ENCODE measurements around the gene SPHK1.

SPHK1 gene

DNA sequence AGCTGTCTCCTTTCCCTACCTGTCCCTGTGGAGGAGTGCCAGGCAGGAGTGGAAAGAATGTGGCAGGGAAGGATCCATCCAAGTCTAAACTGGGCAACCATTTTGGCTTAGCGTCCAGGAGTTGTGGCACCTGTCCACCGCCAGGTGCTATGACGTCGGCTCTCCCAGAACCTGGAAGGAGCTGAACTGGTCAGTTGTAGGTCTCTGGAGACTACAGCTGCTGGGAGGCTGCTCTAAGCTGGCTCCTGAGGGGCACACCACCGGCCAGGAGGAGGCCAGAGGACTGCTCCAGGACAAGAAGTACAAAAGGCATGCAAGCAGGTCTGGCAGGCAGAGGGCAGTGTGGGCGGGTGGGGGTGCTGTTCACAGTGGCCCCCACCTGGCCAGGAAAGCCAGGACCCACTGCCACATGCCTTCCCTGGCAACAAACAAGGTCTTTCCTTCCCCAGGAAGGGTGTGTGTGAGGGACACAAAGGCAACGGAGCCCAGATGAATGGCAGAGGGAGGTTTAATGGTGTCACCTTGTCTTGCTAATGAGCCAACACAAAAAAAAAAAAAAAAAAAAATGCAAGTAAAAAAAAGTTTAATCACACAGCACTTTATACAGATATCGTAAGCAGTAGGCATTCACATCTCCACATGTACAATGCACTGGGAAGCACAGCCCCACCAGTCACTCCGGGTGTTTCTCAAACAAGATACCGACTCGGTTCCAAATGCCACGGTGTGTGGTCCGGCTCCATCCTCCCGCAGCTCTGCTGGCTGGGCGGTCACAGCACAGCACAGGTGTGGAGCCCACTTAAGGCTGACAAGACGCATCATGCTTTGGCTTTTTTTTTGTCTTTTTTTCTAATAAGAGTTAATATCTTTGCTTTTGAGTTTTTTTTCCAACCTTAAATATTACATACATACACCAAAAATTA is 4.8 kb downstream of the SPHK1 start:
- no peak overlapping the region for H3K4me3 ChIP-seq (ENCODE audit: low read depth in 1 of 2, low read length in 2 of 2)
- H3K27me3 ChIP-seq (ENCODE audit: low read depth, low read length), result no peaks in the 10 kb centered on the region
- peaks cover 13 to 39% of the 10 kb centered on the region in 2 donors for H3K36me3 ChIP-seq (ENCODE audit: control insufficient read depth in 1 of 2, insufficient read depth in 2 of 2, low read length in 2 of 2)
- H3K4me1 ChIP-seq (ENCODE audit: control insufficient read depth in 1 of 2, insufficient read depth in 2 of 2, low read length in 2 of 2), result peaks cover 0 to 13% of the 10 kb centered on the region in 2 donors
- no peak overlapping the region for H3K27ac ChIP-seq (ENCODE audit: low read length)
- no peaks in the 10 kb centered on the region for H3K9me3 ChIP-seq (ENCODE audit: control insufficient read depth in 1 of 2, low read length in 2 of 2)

DNA sequence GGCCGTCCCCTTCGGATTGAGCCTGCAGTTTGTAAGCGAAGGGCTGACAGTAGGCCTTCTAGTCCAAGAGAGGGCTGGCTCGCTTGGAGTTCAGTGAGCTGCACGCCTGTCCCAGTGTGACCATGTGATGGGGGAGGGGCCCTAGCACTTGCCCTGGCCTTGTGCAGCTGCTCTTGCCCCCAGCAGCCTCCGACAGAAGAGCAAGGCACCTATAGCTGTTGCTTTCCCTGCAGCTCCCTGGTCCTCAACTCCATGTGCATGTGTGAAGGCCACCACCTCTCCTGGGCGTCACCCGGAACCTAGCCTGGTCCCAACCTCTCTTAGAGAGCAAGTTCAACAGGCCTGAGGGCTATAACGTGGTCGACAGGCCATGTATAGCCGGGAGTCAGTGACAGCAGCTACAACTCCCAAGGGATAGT is 5.6 kb downstream of the SPHK1 start:
- no peaks in the 10 kb centered on the region for H3K27me3 ChIP-seq (ENCODE audit: low read depth, low read length)
- H3K4me1 ChIP-seq (ENCODE audit: control insufficient read depth in 1 of 2, insufficient read depth in 2 of 2, low read length in 2 of 2), result peaks cover 0 to 13% of the 10 kb centered on the region in 2 donors
- peaks cover 13 to 40% of the 10 kb centered on the region in 2 donors for H3K36me3 ChIP-seq (ENCODE audit: control insufficient read depth in 1 of 2, insufficient read depth in 2 of 2, low read length in 2 of 2)
- H3K4me3 ChIP-seq (ENCODE audit: low read depth in 1 of 2, low read length in 2 of 2), result no peak overlapping the region
- no peak overlapping the region for H3K27ac ChIP-seq (ENCODE audit: low read length)
- no peaks in the 10 kb centered on the region for H3K9me3 ChIP-seq (ENCODE audit: control insufficient read depth in 1 of 2, low read length in 2 of 2)

DNA sequence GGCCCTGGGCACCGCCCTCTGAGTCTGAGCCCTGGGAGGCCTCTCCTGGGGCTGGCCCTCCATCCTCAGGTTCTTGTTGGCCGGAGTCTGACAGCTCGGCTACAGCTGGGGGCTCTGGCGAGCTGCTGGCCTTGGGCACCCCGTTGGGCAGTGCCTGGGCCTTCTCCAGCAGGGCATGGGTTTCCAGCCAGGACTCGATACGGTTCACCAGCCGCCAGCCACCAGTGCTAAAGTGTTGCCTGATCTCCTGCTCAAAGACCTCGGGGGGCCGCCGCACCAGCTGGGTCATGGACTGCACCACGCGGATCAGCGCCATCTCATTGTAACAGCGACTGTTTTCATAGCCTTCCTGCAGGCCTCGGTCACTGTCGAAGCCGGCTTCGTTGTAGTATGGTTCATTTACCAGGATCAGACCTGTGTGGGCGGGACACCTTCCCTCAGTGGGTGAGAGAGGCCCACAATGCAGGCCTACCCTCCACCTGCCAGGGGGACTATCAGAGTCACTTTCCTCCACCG is 6.8 kb downstream of the SPHK1 start:
- H3K27me3 ChIP-seq (ENCODE audit: low read depth, low read length), result no peaks in the 10 kb centered on the region
- no peak overlapping the region for H3K4me3 ChIP-seq (ENCODE audit: low read depth in 1 of 2, low read length in 2 of 2)
- H3K4me1 ChIP-seq (ENCODE audit: control insufficient read depth in 1 of 2, insufficient read depth in 2 of 2, low read length in 2 of 2), result peaks cover 0 to 5% of the 10 kb centered on the region in 2 donors
- H3K9me3 ChIP-seq (ENCODE audit: control insufficient read depth in 1 of 2, low read length in 2 of 2), result no peaks in the 10 kb centered on the region
- peaks cover 17 to 45% of the 10 kb centered on the region in 2 donors for H3K36me3 ChIP-seq (ENCODE audit: control insufficient read depth in 1 of 2, insufficient read depth in 2 of 2, low read length in 2 of 2)
- no peak overlapping the region for H3K27ac ChIP-seq (ENCODE audit: low read length)

DNA sequence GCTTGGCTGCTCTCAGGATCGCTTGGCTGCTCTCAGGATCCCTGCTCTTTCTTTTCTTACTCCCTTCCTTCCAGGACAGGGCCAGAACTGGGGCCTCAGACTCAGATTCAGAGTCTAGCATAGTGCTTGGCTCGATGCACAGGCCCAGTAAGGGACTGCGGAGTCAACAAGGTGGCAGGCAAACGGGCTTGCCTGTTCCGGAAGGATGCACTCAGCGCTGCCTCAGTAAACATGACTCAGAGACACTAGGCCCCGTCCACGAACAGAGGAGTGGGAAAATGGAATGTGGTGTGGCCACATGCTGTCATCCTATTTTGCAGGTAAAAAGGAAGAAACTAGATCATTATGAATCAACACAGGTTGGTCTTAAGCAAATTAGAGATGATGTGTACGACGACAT is 9.8 kb downstream of the SPHK1 start:
- peaks cover 28 to 63% of the 10 kb centered on the region in 2 donors for H3K36me3 ChIP-seq (ENCODE audit: control insufficient read depth in 1 of 2, insufficient read depth in 2 of 2, low read length in 2 of 2)
- no peak overlapping the region for H3K27ac ChIP-seq (ENCODE audit: low read length)
- no peak overlapping the region for H3K4me3 ChIP-seq (ENCODE audit: low read depth in 1 of 2, low read length in 2 of 2)
- H3K27me3 ChIP-seq (ENCODE audit: low read depth, low read length), result no peaks in the 10 kb centered on the region
- H3K9me3 ChIP-seq (ENCODE audit: control insufficient read depth in 1 of 2, low read length in 2 of 2), result no peaks in the 10 kb centered on the region
- peaks cover 0 to 4% of the 10 kb centered on the region in 2 donors for H3K4me1 ChIP-seq (ENCODE audit: control insufficient read depth in 1 of 2, insufficient read depth in 2 of 2, low read length in 2 of 2)

DNA sequence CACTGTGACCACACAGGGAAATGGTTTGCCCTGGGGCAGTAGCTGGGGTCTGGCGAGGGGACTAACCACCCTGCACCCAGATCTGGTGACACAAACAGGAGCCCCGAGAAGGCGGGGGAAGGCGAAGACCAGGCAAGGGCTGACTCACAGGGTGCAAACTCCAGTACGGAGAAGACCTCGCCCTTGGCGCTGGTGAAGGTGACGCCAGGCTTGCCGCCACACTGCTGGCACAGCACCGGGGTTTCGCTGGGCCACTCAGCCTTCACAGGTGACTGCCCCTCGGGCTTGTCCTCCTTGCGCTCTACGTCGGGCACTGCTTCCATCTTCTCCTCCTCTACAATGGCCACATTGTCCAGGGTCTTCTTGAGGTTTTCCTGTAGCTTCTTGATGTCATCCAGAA is 11.6 kb downstream of the SPHK1 start:
- peaks cover 0 to 4% of the 10 kb centered on the region in 2 donors for H3K4me1 ChIP-seq (ENCODE audit: control insufficient read depth in 1 of 2, insufficient read depth in 2 of 2, low read length in 2 of 2)
- no peaks in the 10 kb centered on the region for H3K9me3 ChIP-seq (ENCODE audit: control insufficient read depth in 1 of 2, low read length in 2 of 2)
- no peaks in the 10 kb centered on the region for H3K27me3 ChIP-seq (ENCODE audit: low read depth, low read length)
- no peak overlapping the region for H3K27ac ChIP-seq (ENCODE audit: low read length)
- no peak overlapping the region for H3K4me3 ChIP-seq (ENCODE audit: low read depth in 1 of 2, low read length in 2 of 2)
- H3K36me3 ChIP-seq (ENCODE audit: control insufficient read depth in 1 of 2, insufficient read depth in 2 of 2, low read length in 2 of 2), result peaks cover 44 to 72% of the 10 kb centered on the region in 2 donors

DNA sequence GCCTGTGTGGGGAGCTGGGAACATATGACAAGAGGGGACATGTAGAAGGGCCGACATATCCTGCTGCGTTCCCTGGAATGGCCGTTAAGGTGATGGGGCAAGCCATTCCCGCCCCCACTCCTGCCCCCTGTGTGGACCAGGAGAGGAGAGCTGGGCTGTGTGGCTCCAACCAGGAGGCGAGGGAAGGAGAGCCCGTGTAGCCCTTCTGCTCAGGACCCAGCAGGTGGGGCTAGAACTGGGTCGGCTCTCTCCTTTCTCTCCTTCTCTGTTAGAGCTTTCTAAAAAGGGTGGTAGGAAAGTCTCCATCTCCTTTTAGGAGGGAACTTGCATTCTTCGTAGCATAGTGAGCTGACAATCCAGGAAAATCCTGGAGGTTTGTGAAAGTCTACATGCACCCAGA is 12.8 kb downstream of the SPHK1 start:
- Histone ChIP-seq H3K9me3 (ENCODE audit: control insufficient read depth in 1 of 2, low read length in 2 of 2) (no peaks in the 10 kb centered on the region), H3K27me3 (ENCODE audit: low read depth, low read length) (no peaks in the 10 kb centered on the region), H3K36me3 (ENCODE audit: control insufficient read depth in 1 of 2, insufficient read depth in 2 of 2, low read length in 2 of 2) (peaks cover 43 to 70% of the 10 kb centered on the region in 2 donors), H3K4me3 (ENCODE audit: low read depth in 1 of 2, low read length in 2 of 2) (no peak overlapping the region), H3K27ac (ENCODE audit: low read length) (no peak overlapping the region), H3K4me1 (ENCODE audit: control insufficient read depth in 1 of 2, insufficient read depth in 2 of 2, low read length in 2 of 2) (peaks cover 0 to 4% of the 10 kb centered on the region in 2 donors)

DNA sequence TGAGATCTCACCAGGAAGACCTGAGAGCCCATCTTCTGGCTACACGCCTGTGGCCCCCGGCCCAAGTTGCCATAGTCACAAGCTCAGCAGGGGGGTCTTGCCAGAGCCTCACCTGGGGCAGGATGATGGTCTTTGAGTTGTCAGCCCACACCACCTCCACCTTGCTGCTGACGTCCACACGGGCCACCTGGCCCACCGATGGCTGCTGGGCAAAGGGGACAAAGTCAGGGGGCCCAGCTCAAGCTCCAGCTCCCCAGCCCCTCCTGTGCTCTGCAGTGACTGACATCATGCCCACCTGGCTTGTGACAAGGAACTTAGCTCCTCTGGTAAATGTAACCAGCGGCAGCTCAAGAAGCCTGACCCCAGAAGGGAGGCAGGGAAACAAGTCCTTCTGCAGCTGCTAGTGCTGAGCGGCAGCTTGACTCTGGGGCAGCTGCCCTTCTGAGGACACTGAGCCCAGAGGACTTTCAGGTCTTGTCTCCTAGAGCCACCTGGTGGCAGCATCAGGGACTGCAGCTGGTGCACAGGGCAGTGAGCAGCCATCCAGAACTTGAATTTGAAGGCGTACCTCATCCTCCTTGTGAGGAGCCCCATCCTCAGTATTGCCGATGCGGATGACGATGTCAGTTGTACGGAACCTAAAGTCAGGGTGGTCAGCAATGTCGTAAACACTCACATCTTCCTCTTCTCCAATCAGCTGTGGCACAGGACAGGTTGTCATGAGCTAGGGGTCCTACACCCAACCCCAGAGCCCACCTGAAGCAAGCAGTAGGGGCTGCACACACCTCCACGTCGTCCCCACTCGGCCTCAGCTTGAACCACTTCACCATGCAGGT is 13.5 kb downstream of the SPHK1 start:
- Histone ChIP-seq H3K27me3 (ENCODE audit: low read depth, low read length) (no peaks in the 10 kb centered on the region), H3K36me3 (ENCODE audit: control insufficient read depth in 1 of 2, insufficient read depth in 2 of 2, low read length in 2 of 2) (peaks cover 46 to 76% of the 10 kb centered on the region in 2 donors), H3K9me3 (ENCODE audit: control insufficient read depth in 1 of 2, low read length in 2 of 2) (no peaks in the 10 kb centered on the region), H3K27ac (ENCODE audit: low read length) (no peak overlapping the region), H3K4me3 (ENCODE audit: low read depth in 1 of 2, low read length in 2 of 2) (no peak overlapping the region), H3K4me1 (ENCODE audit: control insufficient read depth in 1 of 2, insufficient read depth in 2 of 2, low read length in 2 of 2) (peaks cover 0 to 4% of the 10 kb centered on the region in 2 donors)

DNA sequence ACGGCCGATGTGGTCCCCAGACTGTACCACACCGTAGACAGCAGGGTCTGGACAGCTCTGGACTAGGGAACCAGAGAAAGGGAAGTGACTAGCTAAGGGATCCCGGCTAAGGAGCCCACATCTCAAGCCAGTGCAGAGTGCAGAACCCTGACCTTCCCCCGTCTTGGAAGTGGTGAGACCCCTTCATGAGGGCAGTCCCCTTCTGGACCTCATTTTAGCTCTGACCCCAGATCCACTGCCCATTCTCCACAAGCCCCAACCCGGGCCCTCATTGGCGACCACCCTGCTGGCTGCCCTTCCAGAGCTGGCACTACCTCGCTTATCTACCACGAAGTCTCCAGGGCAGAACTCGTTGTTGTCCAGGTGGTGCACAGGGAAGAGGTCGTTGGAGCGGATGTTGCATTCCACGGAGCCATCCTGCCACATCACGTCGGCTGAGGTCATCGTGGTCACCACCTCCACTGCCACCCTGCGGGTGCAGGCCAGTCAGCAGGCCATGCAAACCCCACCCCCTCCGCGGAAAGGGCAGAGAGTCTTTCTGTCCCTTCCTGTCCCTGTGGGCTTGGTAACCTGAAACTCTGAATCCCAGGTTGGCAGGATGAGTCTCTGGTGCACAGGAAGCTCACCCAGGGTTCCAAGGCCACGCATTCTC is 14.2 kb downstream of the SPHK1 start:
- Histone ChIP-seq H3K27me3 (ENCODE audit: low read depth, low read length) (no peaks in the 10 kb centered on the region), H3K4me3 (ENCODE audit: low read depth in 1 of 2, low read length in 2 of 2) (no peak overlapping the region), H3K27ac (ENCODE audit: low read length) (no peak overlapping the region), H3K9me3 (ENCODE audit: control insufficient read depth in 1 of 2, low read length in 2 of 2) (no peaks in the 10 kb centered on the region), H3K36me3 (ENCODE audit: control insufficient read depth in 1 of 2, insufficient read depth in 2 of 2, low read length in 2 of 2) (peaks cover 48 to 74% of the 10 kb centered on the region in 2 donors), H3K4me1 (ENCODE audit: control insufficient read depth in 1 of 2, insufficient read depth in 2 of 2, low read length in 2 of 2) (peaks cover 0 to 4% of the 10 kb centered on the region in 2 donors)

DNA sequence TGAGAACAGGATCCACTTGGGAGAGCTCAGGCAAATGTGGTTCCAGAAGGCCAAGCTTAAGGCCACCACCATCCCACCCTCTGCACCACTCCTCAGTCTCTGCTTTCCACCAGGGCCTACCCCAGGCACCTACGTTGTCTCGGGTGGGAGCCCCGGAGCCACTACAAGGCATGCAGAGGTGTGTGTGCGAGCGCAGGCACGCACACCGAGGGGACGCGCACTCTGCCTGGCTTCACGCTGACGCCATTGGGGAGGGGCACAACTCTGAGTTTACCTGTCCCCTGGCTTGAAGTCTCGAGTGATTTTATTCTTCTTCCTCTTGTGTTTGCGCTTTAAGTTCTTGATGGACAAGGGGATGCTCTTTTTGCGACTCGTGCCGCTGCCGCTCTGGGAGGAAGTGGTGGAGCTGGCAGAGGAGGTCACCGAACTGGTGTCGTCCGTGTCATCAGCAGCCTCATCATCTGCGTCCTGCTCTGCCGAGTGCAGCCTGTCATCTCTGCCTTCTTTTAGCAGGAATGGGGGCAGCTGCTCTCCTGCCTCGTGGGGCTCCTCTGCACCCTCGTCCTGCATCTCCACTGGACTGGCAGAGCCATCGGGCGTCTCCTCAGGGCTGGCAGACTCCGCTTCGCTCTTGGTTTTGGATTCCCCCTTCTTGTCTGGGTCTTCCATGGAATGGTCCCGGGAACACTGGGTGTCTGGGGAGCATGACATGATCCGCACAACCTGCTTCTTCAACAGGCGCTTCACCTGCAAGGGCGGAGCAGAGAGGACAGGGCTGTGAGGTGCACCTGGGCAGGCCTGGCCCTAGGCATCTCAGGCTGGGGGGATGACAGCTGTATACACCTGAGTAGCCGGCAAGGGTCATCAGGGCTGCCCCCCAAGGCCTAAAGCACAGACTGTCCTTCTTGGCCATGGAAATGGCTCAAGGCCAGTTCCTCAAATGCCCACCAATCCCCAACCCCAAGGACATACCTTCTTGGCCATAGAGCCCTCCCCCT is 15.1 kb downstream of the SPHK1 start:
- H3K27ac ChIP-seq (ENCODE audit: low read length), result no peak overlapping the region
- H3K36me3 ChIP-seq (ENCODE audit: control insufficient read depth in 1 of 2, insufficient read depth in 2 of 2, low read length in 2 of 2), result peaks cover 50 to 73% of the 10 kb centered on the region in 2 donors
- no peaks in the 10 kb centered on the region for H3K27me3 ChIP-seq (ENCODE audit: low read depth, low read length)
- H3K4me3 ChIP-seq (ENCODE audit: low read depth in 1 of 2, low read length in 2 of 2), result no peak overlapping the region
- no peaks in the 10 kb centered on the region for H3K9me3 ChIP-seq (ENCODE audit: control insufficient read depth in 1 of 2, low read length in 2 of 2)
- H3K4me1 ChIP-seq (ENCODE audit: control insufficient read depth in 1 of 2, insufficient read depth in 2 of 2, low read length in 2 of 2), result peaks cover 0 to 6% of the 10 kb centered on the region in 2 donors

DNA sequence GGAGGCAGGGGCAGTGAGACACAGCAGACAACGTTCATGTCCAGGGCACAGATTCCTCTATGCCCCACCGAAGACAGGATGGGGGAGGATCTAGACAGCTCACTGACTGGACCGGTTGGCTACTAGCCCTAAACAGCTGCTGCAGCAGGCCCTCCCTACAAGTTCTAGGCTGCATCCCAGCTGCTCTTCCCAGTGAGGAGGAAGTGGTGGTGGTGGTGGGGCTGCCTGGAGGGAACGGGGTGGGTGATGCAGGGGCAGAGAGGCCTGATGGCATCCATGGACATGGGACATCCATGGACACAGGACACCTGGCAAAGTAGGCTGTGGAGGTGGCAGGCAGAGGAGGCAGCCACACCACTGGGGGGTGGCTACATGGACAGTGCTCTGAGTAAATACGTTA is 18.3 kb downstream of the SPHK1 start:
- H3K4me1 ChIP-seq (ENCODE audit: control insufficient read depth in 1 of 2, insufficient read depth in 2 of 2, low read length in 2 of 2), result peaks cover 0 to 17% of the 10 kb centered on the region in 2 donors
- peaks cover 47 to 51% of the 10 kb centered on the region in 2 donors for H3K36me3 ChIP-seq (ENCODE audit: control insufficient read depth in 1 of 2, insufficient read depth in 2 of 2, low read length in 2 of 2)
- no peak overlapping the region for H3K27ac ChIP-seq (ENCODE audit: low read length)
- no peaks in the 10 kb centered on the region for H3K9me3 ChIP-seq (ENCODE audit: control insufficient read depth in 1 of 2, low read length in 2 of 2)
- no peak overlapping the region for H3K4me3 ChIP-seq (ENCODE audit: low read depth in 1 of 2, low read length in 2 of 2)
- no peaks in the 10 kb centered on the region for H3K27me3 ChIP-seq (ENCODE audit: low read depth, low read length)
